Sciatic nerve (tissue), 2 donors: Measurements from ENCODE around the gene DDX43. TPM values are rescaled to one million over a fixed set of nuclear protein-coding genes. Genes with fewer than 3 reads are reported as not detected.

Source experiments
- ATAC-seq: fragments of 200-7000 bp; cut with Tn5 transposase; one replicate; pipeline ENCODE4 v1.9.1; 2020; ENCODE audit warnings: mild to moderate bottlenecking, moderate library complexity
- DNase-seq: peaks from one replicate; pipeline ENCODE4 v3.0.0-alpha.2; 2020; ENCODE audit warnings: low spot score
- intact Hi-C: fragments of 100-400 bp; cut with DNase I; formaldehyde crosslinking; loops from one replicate; pipeline ENCODE4 v1.14.2; 2022
- total RNA-seq: library from RNA; stranded (reverse); fragmentation: NEBNext Ultra II Directional; extraction: Animal tissue kit (Norgen Biotek cat#: 25700); gene quantifications from one replicate; pipeline ENCODE4 v1.2.1, GENCODE V29; 2021
- donor health status: DM: no; HTN: no; CAD: no.
- donor health status: DM: no; HTN: no; CAD: no.

Gene DDX43
- total RNA-seq, 1 donor from 2014 or later, result 0.89 TPM

GRCh38 chr6:73460056-73460455, 65.4 kb downstream of the DDX43 start:
- ATAC-seq (no peak), DNase-seq (no peak)
- intact Hi-C loops, result no loop called here

GRCh38 chr6:73461537-73462350, 67.1 kb downstream of the DDX43 start, which contains the start of gene MTO1:
TSS of gene MTO1 (plus strand) at chr6:73461737. CDS start at chr6:73461855, 118 bp downstream.
- intact Hi-C loops, result no loop called here
- peak; percentile 98 for ATAC-seq
- DNase-seq, result peak; percentile 92

Other genes with a start within 250 kb of the DDX43 start
- not detected for gene KHDC1L, start 169.3 kb upstream of the DDX43 start, total RNA-seq
- gene KHDC1, start 131.6 kb upstream of the DDX43 start, total RNA-seq, result 2.0 TPM
- gene DPPA5, start 40.6 kb upstream of the DDX43 start, total RNA-seq, result not detected
- not detected for gene KHDC3L, start 32.2 kb upstream of the DDX43 start, total RNA-seq
- not detected for gene OOEP, start 24.9 kb upstream of the DDX43 start, total RNA-seq
- gene CGAS, start 57.5 kb downstream of the DDX43 start, total RNA-seq, result 7.5 TPM
- gene MTO1, start 66.9 kb downstream of the DDX43 start, total RNA-seq, result 34.6 TPM
- 6,940 TPM for gene EEF1A1, start 126.2 kb downstream of the DDX43 start, total RNA-seq